SU-DHL-6 (cell line): ENCODE measurements around the gene HLA-DRA.

ENCODE experiments used
- H2AFZ ChIP-seq: fragments of 200-600 bp; sonication (generic); 2 replicates; pipeline ENCODE4 v1.6.1; 2014; ENCODE audit warnings: low read depth, mild to moderate bottlenecking, moderate library complexity, mixed read lengths, antibody characterized with exemption, low read length; ENCODE audit not compliant: severe bottlenecking
- H3F3A ChIP-seq: fragments of 200-600 bp; shearing (Covaris generic); 2 replicates; pipeline ENCODE4 v1.6.0; 2016; ENCODE audit warnings: antibody characterized with exemption, mild to moderate bottlenecking; ENCODE audit not compliant: insufficient read depth
- H3K27ac ChIP-seq: fragments of 200-600 bp; sonication (generic); 2 replicates; pipeline ENCODE4 v1.5.1; 2016; ENCODE audit warnings: low read depth, mild to moderate bottlenecking, low read length, moderate library complexity, mixed read lengths
- H3K27me3 ChIP-seq: fragments of 200-600 bp; sonication (generic), shearing (Covaris generic); 2 replicates; pipeline ENCODE4 v1.6.0; 2014; ENCODE audit warnings: mild to moderate bottlenecking, low read length
- H3K36me3 ChIP-seq: fragments of 200-600 bp; sonication (generic); 2 replicates; pipeline ENCODE4 v1.6.1; 2014; ENCODE audit warnings: mild to moderate bottlenecking, low read length, mixed read lengths
- H3K4me2 ChIP-seq: fragments of 300-600, 200-600 bp; shearing (Covaris generic), sonication (generic); 2 replicates; pipeline ENCODE4 v1.6.0; 2014; ENCODE audit warnings: low read length, low read depth, mild to moderate bottlenecking; ENCODE audit not compliant: poor library complexity, severe bottlenecking
- H3K4me3 ChIP-seq: fragments of 200-600 bp; sonication (generic); 2 replicates; pipeline ENCODE4 v1.5.1; 2014; ENCODE audit warnings: antibody characterized with exemption, low read length, mild to moderate bottlenecking, mixed read lengths; ENCODE audit not compliant: insufficient read depth, poor library complexity, severe bottlenecking
- H3K79me2 ChIP-seq: fragments of 200-600 bp; sonication (generic); 2 replicates; pipeline ENCODE4 v1.6.1; 2014; ENCODE audit warnings: mild to moderate bottlenecking, low read length, moderate library complexity; ENCODE audit not compliant: insufficient read depth
- H3K9ac ChIP-seq: fragments of 200-600 bp; sonication (generic); 2 replicates; pipeline ENCODE4 v1.7.0; 2014; ENCODE audit warnings: mild to moderate bottlenecking, low read length
- H3K9me2 ChIP-seq: fragments of 200-600 bp; sonication (generic); replicated peaks from 2 replicates; pipeline ENCODE4 v1.6.1; 2014; ENCODE audit warnings: low read length; ENCODE audit not compliant: insufficient read depth
- H3K9me3 ChIP-seq: fragments of 200-600 bp; sonication (generic); 2 replicates; pipeline ENCODE4 v1.6.1; 2014; ENCODE audit warnings: low read length, mixed read lengths; ENCODE audit not compliant: insufficient read depth
- H4K20me1 ChIP-seq: fragments of 200-600 bp; sonication (generic); 2 replicates; pipeline ENCODE4 v1.6.1; 2014; ENCODE audit warnings: low read depth, mild to moderate bottlenecking, antibody characterized with exemption, low read length, moderate library complexity, mixed read lengths
- EZH2phosphoT487 ChIP-seq: fragments of 200-600 bp; sonication (generic), shearing (Covaris generic); conservative IDR thresholded peaks from 2 replicates; pipeline ENCODE4 v1.6.1; 2018; ENCODE audit warnings: mild to moderate bottlenecking, antibody characterized with exemption, low read length, moderate library complexity, mixed read lengths
- TF ChIP-seq, protein P1 (sequence below): fragments of 200-600 bp; sonication (generic); IDR thresholded peaks from one replicate; pipeline ENCODE4 v1.5.1; 2017; ENCODE audit warnings: antibody characterized with exemption, mild to moderate bottlenecking, low read length, moderate library complexity; ENCODE audit not compliant: insufficient read depth, poor library complexity, severe bottlenecking

Gene HLA-DRA

DNA sequence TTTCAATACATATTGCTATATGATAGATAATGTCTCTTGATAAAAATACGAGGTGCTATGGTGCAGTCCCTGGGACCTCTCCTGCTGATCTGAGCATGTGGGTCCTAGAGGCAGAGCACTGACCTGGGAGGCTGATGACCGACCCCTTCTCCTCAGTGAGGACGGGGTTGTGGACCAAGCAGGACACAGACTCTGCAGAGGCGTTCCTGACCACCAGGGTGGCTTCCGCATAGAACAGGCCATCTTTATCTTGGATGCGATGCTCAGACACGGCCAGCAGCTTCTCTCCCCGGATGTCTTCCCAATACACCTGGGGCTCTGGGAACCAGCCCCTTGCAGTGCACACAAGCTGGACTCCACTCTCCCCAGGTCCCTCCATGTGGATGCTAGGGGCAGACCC lies 36.9 kb upstream of the HLA-DRA start:
- Histone ChIP-seq H3K36me3 (no peaks in the 10 kb centered on the region), H3K4me2 (no peak overlapping the region), H3K9me3 (no peaks in the 10 kb centered on the region), H3K4me3 (no peak overlapping the region), H3K27ac (no peak overlapping the region), H3K79me2 (no peaks in the 10 kb centered on the region), H4K20me1 (no peaks in the 10 kb centered on the region), H3F3A (no peaks in the 10 kb centered on the region), H3K9me2 (no peaks in the 10 kb centered on the region), H3K9ac (no peak overlapping the region), H2AFZ (no peak overlapping the region), H3K27me3 (no peaks in the 10 kb centered on the region)
- TF ChIP-seq, protein P1, sequence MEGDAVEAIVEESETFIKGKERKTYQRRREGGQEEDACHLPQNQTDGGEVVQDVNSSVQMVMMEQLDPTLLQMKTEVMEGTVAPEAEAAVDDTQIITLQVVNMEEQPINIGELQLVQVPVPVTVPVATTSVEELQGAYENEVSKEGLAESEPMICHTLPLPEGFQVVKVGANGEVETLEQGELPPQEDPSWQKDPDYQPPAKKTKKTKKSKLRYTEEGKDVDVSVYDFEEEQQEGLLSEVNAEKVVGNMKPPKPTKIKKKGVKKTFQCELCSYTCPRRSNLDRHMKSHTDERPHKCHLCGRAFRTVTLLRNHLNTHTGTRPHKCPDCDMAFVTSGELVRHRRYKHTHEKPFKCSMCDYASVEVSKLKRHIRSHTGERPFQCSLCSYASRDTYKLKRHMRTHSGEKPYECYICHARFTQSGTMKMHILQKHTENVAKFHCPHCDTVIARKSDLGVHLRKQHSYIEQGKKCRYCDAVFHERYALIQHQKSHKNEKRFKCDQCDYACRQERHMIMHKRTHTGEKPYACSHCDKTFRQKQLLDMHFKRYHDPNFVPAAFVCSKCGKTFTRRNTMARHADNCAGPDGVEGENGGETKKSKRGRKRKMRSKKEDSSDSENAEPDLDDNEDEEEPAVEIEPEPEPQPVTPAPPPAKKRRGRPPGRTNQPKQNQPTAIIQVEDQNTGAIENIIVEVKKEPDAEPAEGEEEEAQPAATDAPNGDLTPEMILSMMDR, result no peak
- no peak for TF ChIP-seq EZH2phosphoT487

GRCh38 chr6:32405656-32406055 lies 34.0 kb upstream of the HLA-DRA start:
- TF ChIP-seq, protein P1, result no peak
- no peak for TF ChIP-seq EZH2phosphoT487
- H2AFZ ChIP-seq, result no peak overlapping the region
- no peaks in the 10 kb centered on the region for H3K27me3 ChIP-seq

DNA sequence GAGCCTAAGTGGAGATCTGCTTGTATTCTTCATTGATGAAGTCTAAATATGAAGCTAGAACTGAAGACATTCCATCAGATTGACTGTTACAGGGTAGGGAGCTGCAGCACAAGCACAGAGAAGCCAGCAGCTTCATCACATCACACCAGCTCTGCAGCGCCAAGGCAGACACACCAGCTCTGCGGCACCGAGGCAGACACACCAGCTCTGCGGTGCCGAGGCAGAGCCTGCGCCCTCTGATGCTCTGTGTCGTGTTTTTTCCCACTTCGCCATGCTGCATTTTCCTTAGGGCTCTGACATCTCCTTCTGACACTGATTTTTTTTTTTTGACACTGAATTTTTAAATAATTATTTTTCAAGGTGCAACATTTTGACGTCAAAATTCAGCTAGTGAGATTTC lies 33.5 kb upstream of the HLA-DRA start:
- H4K20me1 ChIP-seq, result no peaks in the 10 kb centered on the region
- H3K27ac ChIP-seq, result no peak overlapping the region
- no peaks in the 10 kb centered on the region for H3K9me2 ChIP-seq
- H3K79me2 ChIP-seq, result no peaks in the 10 kb centered on the region
- no peaks in the 10 kb centered on the region for H3K36me3 ChIP-seq
- no peaks in the 10 kb centered on the region for H3K27me3 ChIP-seq
- H3F3A ChIP-seq, result no peaks in the 10 kb centered on the region
- no peak for TF ChIP-seq EZH2phosphoT487
- TF ChIP-seq, protein P1, result no peak
- no peaks in the 10 kb centered on the region for H3K9me3 ChIP-seq
- H3K9ac ChIP-seq, result no peak overlapping the region
- no peak overlapping the region for H2AFZ ChIP-seq
- H3K4me3 ChIP-seq, result no peak overlapping the region
- no peak overlapping the region for H3K4me2 ChIP-seq

More at GRCh38 chr6:32405656-32406055, 34.0 kb upstream of the HLA-DRA start:
- Histone ChIP-seq H3K4me2 (no peak overlapping the region), H3K9me3 (no peaks in the 10 kb centered on the region), H3K27ac (no peak overlapping the region), H4K20me1 (no peaks in the 10 kb centered on the region), H3K4me3 (no peak overlapping the region), H3K9ac (no peak overlapping the region), H3F3A (no peaks in the 10 kb centered on the region), H3K79me2 (no peaks in the 10 kb centered on the region), H3K36me3 (no peaks in the 10 kb centered on the region), H3K9me2 (no peaks in the 10 kb centered on the region)

DNA sequence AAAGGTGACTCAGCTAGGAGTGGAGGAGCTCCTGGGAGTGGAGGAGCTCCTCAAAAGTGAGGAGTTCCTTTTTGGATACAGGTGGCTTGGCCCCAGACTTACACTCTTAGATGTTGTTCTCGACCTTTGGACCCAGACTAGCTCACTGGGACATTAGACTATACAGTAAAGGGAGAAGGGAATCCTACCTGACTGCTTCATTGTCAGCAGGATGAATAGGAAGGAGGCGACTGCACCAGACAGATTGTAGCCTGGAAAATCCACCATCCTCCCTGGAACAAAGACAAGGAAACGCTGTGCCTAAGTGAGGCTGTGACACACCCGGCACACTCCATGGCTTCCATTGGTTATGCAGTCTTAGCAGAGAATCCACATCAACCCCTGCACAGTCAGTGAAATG lies 32.8 kb upstream of the HLA-DRA start, which contains the start of gene BTNL2:
Gene BTNL2 (minus strand): TSS at position 325 of the 400 bp plus-strand sequence. CDS start 58 bp downstream, at position 267.
- H3F3A ChIP-seq, result no peaks in the 10 kb centered on the region
- no peak within 1 kb of the TSS for H3K27ac ChIP-seq
- no peaks in the 10 kb centered on the region for H3K9me2 ChIP-seq
- H4K20me1 ChIP-seq, result no peaks in the 10 kb centered on the region
- H3K9ac ChIP-seq, result no peak within 1 kb of the TSS
- H3K27me3 ChIP-seq, result no peaks in the 10 kb centered on the region
- H3K9me3 ChIP-seq, result no peaks in the 10 kb centered on the region
- no peaks in the 10 kb centered on the region for H3K79me2 ChIP-seq
- no peak within 1 kb of the TSS for H2AFZ ChIP-seq
- no peak within 1 kb of the TSS for H3K4me3 ChIP-seq
- H3K4me2 ChIP-seq, result no peak within 1 kb of the TSS
- no peak for TF ChIP-seq EZH2phosphoT487
- TF ChIP-seq, protein P1, result no peak
- no peaks in the 10 kb centered on the region for H3K36me3 ChIP-seq
